Stimulated activated CD4-positive, alpha-beta T cell treated with anti-CD3 and anti-CD28 coated beads, Interleukin-12 subunit alpha, Interleukin-12 subunit beta, amount 100 ng/mL, for 24 hours (primary cell): ENCODE measurements around the gene MRFAP1L1.

Source experiments
- DNase-seq, 2 experiments: peaks; one replicate each; pipeline ENCODE4 v3.0.0-alpha.2; 2020; ENCODE audit warnings: low read depth in 2 of 2

Gene MRFAP1L1

DNA sequence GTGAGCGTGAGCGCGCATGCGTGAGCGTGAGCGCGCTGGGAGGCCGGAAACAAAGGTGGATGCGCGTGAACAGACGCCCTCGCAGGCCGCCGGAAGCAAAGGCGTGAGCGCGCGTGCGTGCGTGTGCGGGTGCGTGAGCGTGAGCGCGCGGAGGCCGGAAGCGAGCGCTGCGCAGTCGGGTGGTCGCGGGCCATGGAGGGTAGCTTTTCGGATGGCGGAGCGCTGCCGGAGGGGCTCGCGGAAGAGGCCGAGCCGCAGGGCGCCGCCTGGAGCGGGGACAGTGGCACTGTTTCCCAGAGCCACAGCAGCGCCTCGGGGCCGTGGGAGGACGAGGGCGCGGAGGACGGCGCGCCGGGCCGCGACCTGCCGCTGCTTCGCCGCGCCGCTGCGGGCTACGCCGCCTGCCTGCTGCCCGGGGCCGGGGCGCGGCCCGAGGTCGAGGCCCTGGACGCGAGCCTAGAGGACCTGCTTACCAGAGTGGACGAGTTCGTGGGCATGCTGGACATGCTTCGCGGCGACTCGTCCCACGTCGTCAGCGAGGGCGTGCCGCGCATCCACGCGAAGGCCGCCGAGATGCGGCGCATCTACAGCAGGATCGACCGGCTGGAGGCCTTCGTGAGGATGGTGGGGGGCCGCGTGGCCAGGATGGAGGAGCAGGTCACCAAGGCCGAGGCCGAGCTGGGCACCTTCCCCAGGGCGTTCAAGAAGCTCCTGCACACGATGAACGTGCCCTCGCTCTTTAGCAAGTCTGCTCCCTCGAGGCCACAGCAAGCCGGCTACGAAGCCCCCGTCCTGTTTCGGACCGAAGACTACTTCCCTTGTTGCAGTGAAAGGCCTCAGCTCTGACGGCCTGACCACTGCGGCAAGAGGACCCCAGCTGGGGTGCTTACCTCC lies 6.6 kb upstream of the MRFAP1L1 start, which contains the start of gene BLOC1S4:
TSS of gene BLOC1S4 (plus strand) at position 157 of the 894 bp plus-strand sequence. CDS start at position 193, 36 bp downstream.
- DNase-seq = peak; percentile 78 to 80

DNA sequence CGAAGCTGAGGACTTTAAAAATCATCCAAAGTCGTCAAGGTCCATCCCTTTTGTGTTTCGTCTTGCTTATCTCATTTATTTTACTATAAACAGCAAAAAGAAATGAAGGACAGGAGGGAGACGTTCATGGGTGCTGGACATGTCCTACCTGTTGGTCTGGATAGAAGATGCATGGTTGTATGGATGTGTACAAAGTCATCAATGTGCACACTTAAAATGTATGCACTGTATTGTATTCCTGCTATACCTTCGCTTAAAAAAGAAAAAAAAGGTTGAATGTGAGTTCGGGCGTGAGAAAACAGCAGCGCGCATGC lies 6.0 kb upstream of the MRFAP1L1 start:
- no peak for DNase-seq

DNA sequence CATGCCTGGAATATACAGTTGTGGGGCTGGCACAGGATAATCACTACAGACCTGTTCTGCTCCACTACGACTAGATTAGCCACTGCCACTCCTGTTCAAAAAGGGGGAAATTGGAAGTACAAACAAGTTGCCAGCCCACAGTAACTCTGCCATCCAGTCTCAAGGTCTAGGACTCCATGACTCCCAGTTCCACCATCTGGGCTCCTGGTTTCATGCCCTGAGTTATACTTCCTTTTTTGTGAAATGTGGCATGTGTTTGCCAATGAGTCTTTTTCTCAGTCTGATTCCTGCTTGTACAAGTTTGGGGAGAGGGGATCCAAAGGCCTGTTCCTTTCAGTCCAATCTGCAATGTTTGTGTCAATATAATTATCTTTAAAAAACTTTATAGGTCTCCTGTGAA lies 5.3 kb upstream of the MRFAP1L1 start:
- DNase-seq = no peak

DNA sequence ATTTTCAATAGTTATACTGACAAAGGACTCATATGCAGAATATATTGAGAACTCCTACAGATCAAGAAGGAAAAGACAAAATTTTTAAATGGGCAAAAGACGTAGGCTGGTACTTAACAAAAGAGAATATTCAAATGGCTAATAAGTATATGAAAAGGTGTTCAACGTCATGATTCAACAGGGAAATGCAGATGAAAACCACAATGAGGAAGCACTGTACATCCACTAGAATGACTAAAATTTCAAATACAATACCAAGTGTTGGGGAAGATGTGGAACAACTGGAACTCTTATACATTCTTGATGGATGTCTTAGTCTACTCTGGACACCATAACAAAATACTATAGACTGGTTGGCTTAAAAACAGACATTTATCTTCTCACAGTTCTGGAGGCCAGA lies 1.3 kb upstream of the MRFAP1L1 start:
- no peak for DNase-seq

DNA sequence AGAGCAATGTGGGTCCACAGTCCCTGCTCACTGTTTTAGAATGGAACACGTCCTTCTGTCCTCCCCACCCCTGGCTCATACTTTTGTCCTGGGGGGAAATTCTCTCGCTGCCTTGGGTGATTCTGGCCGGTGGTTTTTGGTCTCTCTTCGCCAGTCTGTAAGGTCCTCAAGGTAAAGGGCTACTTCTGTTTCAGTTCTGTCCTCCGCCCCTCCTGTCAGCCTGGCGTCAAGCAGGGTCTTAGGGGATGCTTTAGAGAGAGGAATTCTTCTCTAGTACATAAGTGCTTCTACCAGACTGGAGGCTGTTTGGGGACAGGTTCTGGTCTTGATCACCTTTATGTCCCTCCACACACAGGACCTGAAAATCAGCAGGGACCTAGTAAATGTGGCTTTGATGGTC lies 617 bp upstream of the MRFAP1L1 start:
- no peak for DNase-seq

DNA sequence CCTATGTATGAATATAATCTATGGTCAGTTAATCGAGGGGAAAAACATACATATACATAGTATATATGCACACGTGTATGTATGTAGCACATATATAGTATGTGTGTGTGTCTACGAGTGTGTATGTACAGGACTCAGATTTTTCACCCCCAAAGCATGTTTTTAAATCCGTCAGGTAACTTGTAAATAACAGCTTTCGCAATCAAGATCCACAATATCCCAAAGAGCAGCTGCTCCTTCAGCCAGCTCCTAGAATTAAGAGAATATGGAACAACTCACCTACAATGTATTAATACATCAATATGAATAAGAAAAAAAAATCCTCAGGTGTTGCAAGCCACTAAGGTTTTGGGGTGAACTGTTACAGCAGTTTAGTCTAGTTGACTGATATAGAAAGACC lies 3.5 kb downstream of the MRFAP1L1 start:
- no peak for DNase-seq

DNA sequence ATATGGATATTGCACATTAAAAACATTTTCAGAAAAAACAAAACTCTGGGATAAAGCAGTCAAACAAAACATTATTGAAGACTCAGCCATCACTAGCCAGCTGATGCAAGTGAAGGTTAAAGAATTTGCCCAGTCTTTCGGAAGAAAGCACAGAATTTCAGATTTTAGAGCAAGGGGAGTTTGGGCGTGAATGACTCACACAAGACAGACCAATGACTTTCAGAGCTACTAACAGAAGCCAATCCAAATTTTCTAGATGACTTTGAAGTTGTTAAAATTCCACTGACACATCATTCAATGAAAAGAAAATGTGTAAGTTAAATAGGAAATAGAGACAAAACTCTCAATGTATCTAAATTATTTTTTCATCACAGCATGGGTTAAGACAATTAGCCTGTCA lies 4.0 kb downstream of the MRFAP1L1 start:
- DNase-seq = no peak

DNA sequence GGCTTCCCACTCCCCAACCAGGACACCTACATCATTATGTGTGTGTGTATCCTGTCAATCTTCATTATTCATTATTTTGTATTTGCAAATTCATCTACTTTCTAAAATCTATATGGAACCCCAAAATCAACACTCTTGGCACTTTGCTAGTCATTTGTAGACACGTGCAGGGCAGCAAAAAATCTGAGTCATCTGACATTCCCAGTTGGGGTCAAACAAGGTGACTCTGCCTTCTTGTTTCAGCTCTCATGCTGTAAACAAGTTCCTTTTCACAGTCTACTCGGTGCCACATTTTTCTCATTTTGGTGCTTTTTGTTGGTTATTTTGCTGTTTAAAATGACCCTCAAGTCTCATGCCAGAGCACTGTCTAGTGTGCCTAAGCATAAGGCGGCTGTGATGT lies 5.9 kb downstream of the MRFAP1L1 start:
- DNase-seq = no peak

DNA sequence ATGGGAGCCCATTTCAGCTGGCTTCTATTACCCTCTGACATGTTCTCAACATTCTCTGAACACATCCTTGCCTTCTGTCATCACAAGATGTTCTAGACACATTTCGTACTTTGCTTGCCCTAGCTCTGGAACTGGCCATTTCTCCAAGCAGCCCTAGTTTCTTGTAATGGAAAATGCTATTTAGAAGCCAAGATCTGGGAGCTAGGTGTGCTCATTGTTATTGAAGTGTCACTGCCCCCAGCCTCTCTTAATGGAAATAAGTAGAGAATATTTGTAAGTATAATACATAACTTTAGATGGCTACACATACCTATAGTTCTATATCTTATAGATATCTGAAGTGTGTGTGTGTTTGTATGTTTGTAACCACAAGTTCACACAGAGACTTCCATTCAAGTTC lies 6.9 kb downstream of the MRFAP1L1 start:
- no peak for DNase-seq

DNA sequence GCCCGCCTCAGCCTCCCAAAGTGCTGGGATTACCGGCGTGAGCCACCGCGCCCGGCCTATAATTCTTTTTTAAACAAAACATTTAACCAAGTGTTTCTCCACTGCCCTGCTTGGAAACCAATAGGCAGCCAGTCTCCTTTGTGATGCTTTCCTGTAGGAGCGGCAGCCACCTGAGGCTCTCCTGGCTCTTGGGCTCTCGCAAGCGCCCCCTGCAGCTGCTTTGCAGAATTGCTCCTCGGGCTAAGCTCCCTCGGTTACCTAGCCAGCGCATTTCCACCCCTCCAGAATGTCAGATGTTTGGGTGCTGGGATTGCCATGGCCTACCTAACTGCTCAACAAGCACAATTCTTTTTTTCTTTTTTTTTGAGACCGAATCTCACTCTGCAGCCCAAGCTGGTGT lies 8.3 kb downstream of the MRFAP1L1 start:
- DNase-seq = no peak

DNA sequence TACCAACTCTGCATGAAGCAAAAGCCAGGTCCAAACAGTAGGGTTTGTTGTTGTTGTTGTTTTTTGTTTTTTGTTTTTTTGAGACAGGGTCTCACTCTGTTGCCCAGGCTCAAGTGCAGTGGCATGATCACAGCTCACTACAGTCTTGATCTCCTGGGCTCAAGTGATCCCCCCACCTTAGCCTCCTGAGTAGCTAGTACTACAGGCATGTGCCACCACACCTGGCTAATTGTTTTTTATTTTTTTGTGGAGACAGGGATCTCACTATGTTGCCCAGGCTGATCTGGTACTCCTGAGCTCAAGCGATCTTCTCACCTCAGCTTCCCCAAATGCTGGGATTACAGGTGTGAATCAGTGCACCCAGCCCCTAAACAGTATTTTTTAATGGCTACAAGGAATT lies 9.8 kb downstream of the MRFAP1L1 start:
- DNase-seq = no peak

DNA sequence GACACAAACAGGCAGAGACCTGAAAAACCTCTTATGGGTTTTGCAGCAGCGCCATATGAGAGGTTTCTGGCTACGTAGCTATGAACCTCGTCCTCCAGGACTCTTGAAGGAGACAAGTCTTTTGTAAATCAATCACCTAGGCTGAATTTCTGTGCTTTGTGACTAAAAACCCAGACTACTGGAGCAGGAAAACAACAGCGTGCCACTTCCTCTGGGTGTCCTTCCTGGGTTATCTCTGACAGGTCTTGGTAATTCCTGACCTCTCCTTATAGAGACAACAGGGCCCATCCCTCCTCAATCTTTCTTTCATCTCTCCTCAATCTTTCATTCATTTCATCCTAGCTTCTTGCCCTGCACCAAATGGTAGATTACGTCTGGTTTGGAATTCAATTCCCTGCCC lies 10.3 kb downstream of the MRFAP1L1 start:
- no peak for DNase-seq

DNA sequence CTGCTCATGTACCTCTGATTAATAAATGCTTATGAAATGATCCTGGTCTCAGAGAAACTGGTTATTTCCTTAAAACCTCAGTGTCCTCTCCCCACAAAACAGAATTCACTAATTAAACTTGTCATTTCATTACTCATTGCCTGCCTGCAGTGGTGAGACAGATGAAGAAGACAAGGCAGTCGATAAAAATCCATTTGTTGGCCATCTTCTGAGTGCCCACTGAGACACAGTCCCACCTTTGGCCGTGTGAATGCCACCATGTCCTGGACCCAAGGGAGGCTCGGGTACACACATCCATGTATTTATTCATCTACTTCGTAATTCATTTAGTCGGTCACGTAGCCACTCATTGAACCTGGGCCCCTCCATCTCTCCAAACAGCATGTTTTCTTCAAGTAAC lies 12.5 kb downstream of the MRFAP1L1 start:
- DNase-seq = no peak

DNA sequence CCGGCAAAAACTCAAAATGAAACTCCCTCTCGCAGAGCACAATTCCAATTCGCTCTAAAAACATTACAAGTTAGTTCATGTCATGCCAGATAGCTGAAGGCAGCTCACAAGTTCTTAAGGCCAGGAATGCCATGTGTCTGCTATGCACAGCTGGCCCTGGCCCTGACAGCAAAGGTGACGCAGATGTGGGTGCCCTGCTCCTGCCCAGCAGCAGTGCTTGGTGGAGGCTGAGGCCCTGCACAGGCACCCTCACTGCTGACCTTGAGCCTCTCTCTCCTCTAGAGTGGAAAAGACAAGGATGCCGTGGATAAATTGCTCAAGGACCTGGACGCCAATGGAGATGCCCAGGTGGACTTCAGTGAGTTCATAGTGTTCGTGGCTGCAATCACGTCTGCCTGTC lies 13.1 kb downstream of the MRFAP1L1 start:
- DNase-seq = no peak

DNA sequence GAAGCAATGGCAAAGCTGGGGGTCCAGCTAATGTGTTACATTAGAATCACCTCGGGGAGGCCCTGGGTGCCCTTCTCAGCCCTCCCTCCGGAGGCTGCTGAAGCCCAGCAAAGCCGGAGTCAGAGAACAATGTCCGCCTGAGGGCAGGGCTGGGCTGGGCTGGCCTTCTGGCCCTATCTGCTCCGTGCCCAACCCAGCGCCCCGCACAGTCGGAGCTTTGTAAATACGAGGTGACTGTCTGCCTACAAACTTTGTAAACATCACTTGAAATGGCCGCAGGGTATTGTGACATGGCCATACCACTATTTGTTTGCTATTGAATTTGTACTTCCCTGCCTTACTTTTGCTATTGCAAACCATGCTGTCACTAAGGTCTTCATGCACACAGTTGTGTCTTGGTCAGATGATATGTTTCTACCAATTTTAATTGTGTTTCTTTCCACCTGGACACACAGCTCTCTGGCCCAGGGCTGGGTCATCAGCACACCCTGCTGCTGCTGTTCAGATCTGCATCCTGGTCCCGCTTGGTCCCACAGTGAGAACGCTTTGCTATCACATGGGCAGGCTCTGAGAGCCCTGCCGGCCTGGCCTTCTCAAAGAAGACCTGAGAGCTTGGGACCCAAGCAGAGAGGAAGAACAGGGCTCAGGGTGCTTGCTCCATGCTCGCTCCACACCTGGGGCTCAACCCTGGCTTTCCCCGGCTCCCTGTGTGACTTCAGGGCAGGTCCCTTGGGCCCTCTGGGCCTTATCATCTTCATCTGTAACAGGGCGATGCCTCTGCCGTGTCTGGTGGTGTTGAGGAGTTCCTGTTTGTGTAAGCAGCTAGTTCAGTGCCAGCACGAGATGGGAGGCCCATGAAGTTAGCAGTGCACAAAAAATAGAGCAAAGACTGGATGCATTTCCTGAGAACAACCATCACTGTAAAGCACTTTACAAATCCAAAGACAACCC lies 13.7 kb downstream of the MRFAP1L1 start:
- DNase-seq = no peak

DNA sequence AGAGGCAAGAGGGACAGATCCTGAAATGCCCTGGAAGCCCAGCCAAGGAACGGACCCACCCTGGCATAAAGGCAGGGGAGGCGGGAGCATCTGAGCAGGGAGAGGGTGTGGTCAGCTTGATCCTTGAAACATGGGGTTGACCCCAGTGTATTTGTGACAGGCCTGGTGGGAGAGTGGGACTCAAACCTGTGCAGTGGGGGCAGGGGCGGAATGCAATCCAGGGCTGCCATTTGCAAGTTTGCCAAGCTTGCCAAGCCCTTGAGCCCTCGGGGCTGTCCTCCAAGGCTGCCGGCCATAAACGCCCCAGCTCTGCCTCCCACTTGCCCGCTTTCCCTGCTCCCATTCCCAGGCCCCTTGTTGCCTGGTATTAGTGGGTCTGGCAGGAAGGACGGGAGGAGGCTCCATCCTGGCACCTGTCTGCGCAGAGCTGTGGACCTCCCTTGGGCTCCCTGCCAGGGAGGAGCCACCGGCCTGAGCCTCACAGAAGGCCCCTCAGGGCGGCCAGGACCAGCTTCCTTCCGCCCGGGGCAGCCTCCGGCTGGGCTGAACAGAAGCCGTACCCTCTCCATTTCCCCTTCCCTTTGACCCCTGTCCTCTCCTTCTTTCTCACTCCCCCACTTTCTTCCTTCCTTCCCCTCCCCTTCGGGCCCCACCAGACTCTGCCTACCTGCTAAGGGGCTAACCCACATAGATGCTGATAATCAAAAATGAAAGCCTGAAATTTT lies 15.3 kb downstream of the MRFAP1L1 start:
- DNase-seq = no peak

DNA sequence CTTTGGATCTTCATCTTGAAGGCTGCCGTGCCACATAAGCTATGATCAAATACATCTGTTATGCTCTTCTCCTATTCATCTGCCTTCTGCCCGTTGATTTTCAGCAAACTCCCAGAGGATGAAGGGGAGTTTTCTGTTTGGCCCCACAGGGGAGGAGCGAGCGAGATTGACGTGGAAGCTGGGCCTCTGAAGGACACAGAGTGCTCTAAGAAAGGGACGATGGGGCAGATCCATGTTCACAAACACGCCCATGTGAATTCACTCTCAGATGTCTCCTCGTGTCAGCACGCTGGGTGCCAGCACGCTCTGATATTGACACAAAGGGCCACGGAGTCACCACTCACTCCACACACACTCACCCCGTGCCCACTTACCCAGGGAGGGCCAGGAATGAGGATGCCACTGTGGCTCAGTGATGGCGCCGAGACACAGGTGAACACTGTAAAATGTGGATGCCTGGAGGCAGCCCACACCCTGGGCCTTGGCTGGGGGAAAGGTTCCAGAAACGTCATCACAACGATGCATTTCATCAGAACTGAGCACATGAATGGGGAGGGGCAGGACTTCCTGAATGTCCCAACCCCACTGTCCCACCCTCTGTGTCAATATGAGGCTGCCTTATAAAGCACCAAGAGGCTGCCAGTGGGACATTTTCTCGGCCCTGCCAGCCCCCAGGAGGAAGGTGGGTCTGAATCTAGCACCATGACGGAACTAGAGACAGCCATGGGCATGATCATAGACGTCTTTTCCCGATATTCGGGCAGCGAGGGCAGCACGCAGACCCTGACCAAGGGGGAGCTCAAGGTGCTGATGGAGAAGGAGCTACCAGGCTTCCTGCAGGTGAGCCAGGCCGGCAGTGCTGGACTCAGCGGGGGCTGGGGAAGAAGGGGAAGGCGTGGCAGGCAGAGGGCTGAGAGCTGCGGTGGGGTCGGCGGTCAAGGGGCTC lies 16.2 kb downstream of the MRFAP1L1 start, which contains the start of gene S100P:
TSS of gene S100P (plus strand) at position 648 of the 946 bp plus-strand sequence. CDS start at position 703, 55 bp downstream.
- DNase-seq = no peak

DNA sequence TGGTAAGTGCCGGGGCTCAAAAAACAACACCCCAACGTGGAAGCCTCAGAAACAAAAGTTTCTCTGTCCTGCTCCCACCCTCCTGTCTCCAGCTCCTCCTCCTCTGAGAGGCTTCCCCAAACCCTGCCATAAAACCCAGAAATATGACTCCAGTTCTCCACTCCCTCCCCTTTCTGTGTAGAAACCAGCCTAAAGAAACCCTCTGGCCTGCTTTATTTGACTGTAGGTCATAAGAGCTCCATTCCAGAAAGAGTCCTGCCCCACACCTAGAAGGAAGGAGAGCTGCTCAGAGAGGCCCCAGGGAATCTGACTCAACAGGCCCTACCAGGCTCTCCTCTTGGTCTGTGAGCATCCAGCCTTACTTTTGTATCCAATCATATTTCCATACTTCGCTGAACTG lies 16.9 kb downstream of the MRFAP1L1 start:
- no peak for DNase-seq

DNA sequence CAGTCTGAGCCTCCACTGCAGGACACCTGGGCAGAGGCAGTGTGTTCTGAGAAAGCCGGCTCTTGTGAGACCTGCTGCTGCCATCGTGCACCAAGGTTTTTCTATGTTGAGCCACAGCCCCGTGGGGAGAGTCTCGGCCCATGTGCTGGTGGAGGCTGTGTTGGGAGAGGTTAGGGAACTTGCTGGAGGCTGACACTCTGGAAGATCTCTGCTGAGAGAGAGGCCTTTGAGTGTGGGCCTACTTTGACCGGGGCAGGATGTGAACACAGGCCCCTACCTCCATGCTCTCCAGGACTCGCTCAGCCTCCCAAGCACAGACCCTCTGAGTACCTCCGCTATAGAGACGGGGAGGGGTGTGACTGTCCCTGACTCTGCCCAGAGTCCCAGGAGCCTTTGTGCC lies 17.3 kb downstream of the MRFAP1L1 start:
- no peak for DNase-seq

DNA sequence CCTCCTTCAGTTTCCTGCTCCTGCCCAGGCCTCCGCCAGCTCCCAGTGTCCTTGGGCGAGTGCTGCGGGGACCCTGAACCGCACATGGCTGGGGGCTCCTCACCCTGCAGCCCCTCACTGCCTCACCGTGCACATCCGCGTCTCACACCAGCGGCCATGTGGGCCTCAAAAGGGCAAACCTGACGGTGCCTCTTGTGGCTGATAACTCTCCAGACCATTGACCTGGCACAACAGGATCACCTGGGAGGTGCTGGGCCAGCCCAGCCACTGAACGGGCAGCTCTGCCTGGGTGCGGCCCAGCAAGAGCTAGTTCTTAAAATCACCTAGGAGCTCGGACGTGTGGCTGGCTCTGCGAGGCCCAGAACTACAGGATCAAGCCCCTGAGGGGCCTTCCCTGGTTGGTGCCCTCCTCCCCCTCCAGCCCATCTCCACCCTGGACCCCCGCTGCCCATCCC lies 20.1 kb downstream of the MRFAP1L1 start:
- DNase-seq = no peak
